HG03342 (cell line): ENCODE measurements around the gene MARS2.
"Not testable (repeated sequence)": the region's sequence is repeated elsewhere in the genome, so short reads cannot be mapped to it uniquely, and the experiment has no call there.

ENCODE experiments used
- ATAC-seq: cut with Tn5 transposase; IDR thresholded peaks from one replicate; pipeline ENCODE4 v1.9.1; 2021; ENCODE audit warnings: mild to moderate bottlenecking, moderate library complexity; ENCODE audit not compliant: unreplicated experiment

MARS2 gene

GRCh38 chr2:197705912-197706838 lies 1.0 kb downstream of the MARS2 start:
- no peak for ATAC-seq

- no peak for ATAC-seq
These were observed 1.7 kb downstream of the MARS2 start for GRCh38 chr2:197706839-197707207.

- ATAC-seq = no peak
These were observed 2.4 kb downstream of the MARS2 start for GRCh38 chr2:197707316-197708213.

GRCh38 chr2:197708331-197708730 lies 3.2 kb downstream of the MARS2 start:
- ATAC-seq = no peak

GRCh38 chr2:197709140-197709539 lies 4.0 kb downstream of the MARS2 start:
- ATAC-seq = not testable (repeated sequence)

- peak; percentile 89 for ATAC-seq
These were observed 5.4 kb downstream of the MARS2 start for GRCh38 chr2:197710424-197711042.

- no peak for ATAC-seq
These were observed 6.4 kb downstream of the MARS2 start for GRCh38 chr2:197711578-197711977.

- no peak for ATAC-seq
These were observed 8.1 kb downstream of the MARS2 start for GRCh38 chr2:197713271-197713670.

GRCh38 chr2:197717863-197718262 lies 12.7 kb downstream of the MARS2 start:
- ATAC-seq = no peak

- no peak for ATAC-seq
These were observed 21.8 kb downstream of the MARS2 start for GRCh38 chr2:197727011-197727410.

GRCh38 chr2:197728555-197729544 lies 23.7 kb downstream of the MARS2 start:
- ATAC-seq = not testable (repeated sequence)

- no peak for ATAC-seq
These were observed 35.0 kb downstream of the MARS2 start for GRCh38 chr2:197740200-197740599.
